Peyer's patch (tissue), 4 donors: Measurements from ENCODE around the gene NCKAP5.

Experiments used
- CTCF ChIP-seq, 6 experiments: fragments of 450-650 bp in 4 of 6; fragments of 200-600 bp in 2 of 6; sonication (generic) in 1 of 6; IDR thresholded peaks; one replicate each; pipeline ENCODE4 v1.5.1; 2017 to 2019; ENCODE audit warnings: antibody characterized with exemption in 6 of 6, mild to moderate bottlenecking in 3 of 6, moderate library complexity in 1 of 6
- POLR2A ChIP-seq, 2 donors: fragments of 450-650 bp; IDR thresholded peaks; one replicate each; pipeline ENCODE4 v1.5.1; 2017; ENCODE audit warnings: antibody characterized with exemption in 2 of 2, mild to moderate bottlenecking in 2 of 2, moderate library complexity in 2 of 2

DNA sequence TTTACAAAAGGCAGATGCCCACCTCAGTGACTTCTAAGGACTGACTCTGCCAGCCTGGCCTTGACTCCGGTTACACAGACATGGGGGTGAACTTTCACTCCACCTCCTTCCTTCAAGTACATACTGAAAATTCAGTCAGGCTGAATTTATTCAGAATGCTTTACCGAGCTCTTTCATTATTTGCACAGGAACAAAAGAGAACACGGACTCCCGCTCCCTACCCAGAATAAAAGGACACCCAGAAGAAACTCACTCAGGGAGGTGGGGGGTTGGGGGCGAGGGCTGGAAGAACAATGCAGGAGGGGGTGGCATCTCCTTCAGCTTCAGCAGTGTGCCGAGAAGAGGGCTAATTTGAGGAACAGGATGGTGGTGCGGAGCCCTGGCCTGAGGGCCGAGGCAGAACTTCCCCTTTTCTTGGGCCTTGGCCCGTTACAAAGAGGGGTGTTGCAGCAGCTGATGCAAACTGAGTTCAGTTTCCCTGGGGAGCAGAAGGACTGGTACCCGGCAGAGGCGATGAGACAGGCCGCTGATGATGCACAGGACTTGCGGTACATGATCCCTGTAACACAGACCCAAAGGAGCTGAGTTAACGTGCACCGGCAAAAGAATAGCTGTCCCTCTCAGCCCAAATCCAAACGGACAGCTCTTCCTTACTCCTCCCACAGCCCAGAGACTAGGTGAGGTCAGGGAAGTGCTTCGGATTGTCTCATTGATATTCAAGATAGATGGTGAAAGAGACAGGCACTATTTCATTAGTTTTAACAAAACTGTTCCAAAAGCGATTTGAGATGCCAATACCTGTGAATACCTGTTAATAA is 922.3 kb downstream of the NCKAP5 start:
- TF ChIP-seq CTCF (IDR thresholded peaks at IDR 0.05) (no peak), POLR2A (IDR thresholded peaks at IDR 0.05) (no peak)
